ENCODE data around the gene LRRC75A.

GRCh38 chr17:16516594-16517051 lies 24.6 kb upstream of the LRRC75A start:
- TF ChIP-seq POLR2A (IDR thresholded peaks at IDR 0.05) (no peak), CTCF (IDR thresholded peaks at IDR 0.05) (no peak)

All from prostate gland (tissue), 2 donors.